HG03108 (cell line): ENCODE results near the gene RASGEF1C.

Source experiments
- ATAC-seq: cut with Tn5 transposase; IDR thresholded peaks from one replicate; pipeline ENCODE4 v1.9.1; 2021; ENCODE audit warnings: moderate library complexity; ENCODE audit not compliant: unreplicated experiment

The RASGEF1C gene

GRCh38 chr5:180180421-180180820, 28.6 kb downstream of the RASGEF1C start:
- ATAC-seq: no peak

- no peak for ATAC-seq
Measured at GRCh38 chr5:180179442-180180420, 29.3 kb downstream of the RASGEF1C start.

- no peak for ATAC-seq
Measured at GRCh38 chr5:180178531-180179441, 30.2 kb downstream of the RASGEF1C start.

GRCh38 chr5:180176191-180176590, 32.8 kb downstream of the RASGEF1C start:
- ATAC-seq: no peak

GRCh38 chr5:180175015-180175431, 34.0 kb downstream of the RASGEF1C start:
- ATAC-seq: no peak

- ATAC-seq: no peak
Measured at GRCh38 chr5:180174587-180174972, 34.4 kb downstream of the RASGEF1C start.

- no peak for ATAC-seq
Measured at GRCh38 chr5:180173875-180174586, 35.0 kb downstream of the RASGEF1C start.

GRCh38 chr5:180173198-180173544, 35.8 kb downstream of the RASGEF1C start:
- no peak for ATAC-seq

- no peak for ATAC-seq
Measured at GRCh38 chr5:180172447-180173197, 36.4 kb downstream of the RASGEF1C start.

- no peak for ATAC-seq
Measured at GRCh38 chr5:180171568-180172094, 37.4 kb downstream of the RASGEF1C start.

GRCh38 chr5:180170810-180171567, 38.0 kb downstream of the RASGEF1C start:
- ATAC-seq: no peak

- no peak for ATAC-seq
Measured at GRCh38 chr5:180170106-180170809, 38.8 kb downstream of the RASGEF1C start.

- ATAC-seq: no peak
Measured at GRCh38 chr5:180169248-180170105, 39.5 kb downstream of the RASGEF1C start.

GRCh38 chr5:180168758-180169157, 40.3 kb downstream of the RASGEF1C start:
- ATAC-seq: no peak

- no peak for ATAC-seq
Measured at GRCh38 chr5:180166176-180166575, 42.8 kb downstream of the RASGEF1C start.

GRCh38 chr5:180162304-180162661, 46.7 kb downstream of the RASGEF1C start:
- no peak for ATAC-seq

- ATAC-seq: no peak
Measured at GRCh38 chr5:180161420-180162303, 47.3 kb downstream of the RASGEF1C start.
